Measurements from ENCODE around the gene PSMD1. TPM values are rescaled to one million over a fixed set of nuclear protein-coding genes. Genes with fewer than 3 reads are reported as not detected.
A peak's percentile ranks its signal among the peaks of the same experiment; 100 is the strongest.

PSMD1 gene
- total RNA-seq, 2 donors from 2014 or later: 74.1 to 114 TPM

- Histone ChIP-seq H3K27ac (no peak overlapping the region), H3K4me1 (peaks cover 4% of the 10 kb centered on the region), H3K9ac (ENCODE audit: low read depth in 2 of 2, low read length in 2 of 2) (no peak overlapping the region), H3K36me3 (no peaks in the 10 kb centered on the region), H3K4me3 (no peak overlapping the region), H3K27me3 (no peaks in the 10 kb centered on the region), H3K9me3 (no peaks in the 10 kb centered on the region)
- TF ChIP-seq CTCF (IDR thresholded peaks at IDR 0.05): no peak
- DNase-seq: peak; percentile 76
- intact Hi-C loops (cut with DNase I): no loop called here
These were observed 16.8 kb upstream of the PSMD1 start for GRCh38 chr2:231039821-231040364.

DNA sequence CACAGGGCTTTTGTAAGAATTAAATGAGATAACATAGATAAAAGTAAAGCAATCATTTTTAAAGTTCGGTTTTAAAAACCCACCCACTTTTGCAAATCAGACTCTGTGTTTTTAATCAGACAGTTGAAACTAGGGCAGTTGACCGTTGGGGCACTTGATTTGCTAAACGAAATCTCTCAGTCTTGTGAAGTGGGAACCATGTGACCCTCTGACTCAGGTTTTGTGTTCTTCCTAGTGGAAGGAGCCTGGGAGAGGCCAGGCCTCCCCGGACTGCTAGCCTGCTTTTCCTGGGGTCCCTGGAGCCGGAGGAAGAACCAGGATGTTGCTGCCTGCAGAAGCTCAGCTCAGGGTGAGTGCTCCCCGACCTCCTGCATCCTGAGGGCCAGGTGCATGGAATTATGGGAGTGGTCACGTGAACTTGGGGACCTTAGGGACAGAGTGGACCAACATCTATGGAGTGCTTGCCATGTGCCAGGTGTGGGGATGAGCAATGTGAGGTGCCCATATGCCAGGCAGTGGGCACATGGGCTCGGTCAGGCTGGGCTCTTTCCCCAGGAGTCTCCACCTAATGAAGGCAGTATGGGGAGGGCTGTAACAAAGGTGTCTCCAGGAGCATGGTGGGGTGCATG lies 15.5 kb upstream of the PSMD1 start:
- Histone ChIP-seq H3K9me3 (no peaks in the 10 kb centered on the region), H3K9ac (ENCODE audit: low read depth in 2 of 2, low read length in 2 of 2) (no peak overlapping the region), H3K4me3 (no peak overlapping the region), H3K27ac (no peak overlapping the region), H3K36me3 (no peaks in the 10 kb centered on the region), H3K27me3 (no peaks in the 10 kb centered on the region), H3K4me1 (peaks cover 4% of the 10 kb centered on the region)
- no peak for DNase-seq
- TF ChIP-seq CTCF (IDR thresholded peaks at IDR 0.05): no peak
- intact Hi-C loops (cut with DNase I): no loop called here

DNA sequence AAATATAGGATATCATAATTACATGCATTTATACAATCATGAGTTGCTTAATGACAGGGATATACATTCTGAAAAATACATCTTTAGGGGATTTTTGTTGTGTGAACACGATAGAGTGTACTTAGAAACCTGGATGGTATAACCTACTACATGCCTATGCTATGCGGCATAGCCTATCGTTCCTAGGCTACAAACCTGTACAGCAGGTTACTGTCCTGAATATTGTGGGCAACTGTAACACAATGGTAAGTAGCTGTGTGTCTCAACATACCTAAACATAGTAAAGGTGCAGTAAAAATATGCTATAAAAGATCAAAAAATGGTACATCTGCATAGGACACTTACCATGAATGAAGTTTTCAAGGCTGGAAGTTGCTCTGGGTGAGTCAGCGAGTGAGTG lies 12.9 kb upstream of the PSMD1 start:
- peaks cover 4% of the 10 kb centered on the region for H3K4me1 ChIP-seq
- TF ChIP-seq CTCF (IDR thresholded peaks at IDR 0.05): no peak
- no peak overlapping the region for H3K4me3 ChIP-seq
- no peak overlapping the region for H3K27ac ChIP-seq
- H3K27me3 ChIP-seq: no peaks in the 10 kb centered on the region
- H3K36me3 ChIP-seq: peaks cover 3% of the 10 kb centered on the region
- DNase-seq: no peak
- intact Hi-C loops (cut with DNase I): no loop called here
- no peaks in the 10 kb centered on the region for H3K9me3 ChIP-seq
- no peak overlapping the region for H3K9ac ChIP-seq (ENCODE audit: low read depth in 2 of 2, low read length in 2 of 2)

GRCh38 chr2:231046916-231047273 lies 9.8 kb upstream of the PSMD1 start:
- H3K9ac ChIP-seq (ENCODE audit: low read depth in 2 of 2, low read length in 2 of 2): no peak overlapping the region

DNA sequence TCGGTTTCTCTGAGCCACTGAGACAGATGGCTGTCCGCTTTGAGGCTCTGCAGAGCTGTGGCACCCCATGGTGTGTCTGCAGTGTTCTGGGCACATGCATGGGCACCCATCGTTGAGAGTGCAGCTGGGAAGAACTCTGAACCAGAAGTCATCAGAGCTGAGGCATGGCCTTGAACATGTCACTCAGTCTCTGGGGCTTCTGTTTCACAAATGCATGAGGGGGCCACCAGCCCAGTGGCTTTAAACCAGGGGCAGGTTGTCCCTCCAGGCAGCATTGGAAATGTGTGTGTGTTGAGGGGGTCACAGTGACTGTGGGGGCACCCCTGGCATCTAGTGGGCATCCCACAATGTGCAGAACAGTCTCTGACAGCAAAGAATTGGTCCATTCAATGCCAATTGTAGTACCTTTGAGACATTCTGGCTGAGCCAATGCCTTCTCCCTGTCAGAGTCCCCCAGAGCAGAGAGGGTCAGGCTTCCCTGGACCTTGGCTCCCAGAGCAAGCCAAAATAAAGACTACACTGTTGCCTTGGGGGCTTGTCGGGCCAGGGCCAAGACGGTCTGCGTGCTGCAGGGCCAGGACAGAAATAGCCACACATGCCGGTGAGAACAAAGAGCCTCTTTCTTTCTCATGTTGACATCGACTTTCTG lies 9.3 kb upstream of the PSMD1 start:
- H3K27me3 ChIP-seq: no peaks in the 10 kb centered on the region
- peaks cover 3% of the 10 kb centered on the region for H3K36me3 ChIP-seq
- no peaks in the 10 kb centered on the region for H3K9me3 ChIP-seq
- no peak for DNase-seq
- peaks cover 21% of the 10 kb centered on the region for H3K4me1 ChIP-seq
- TF ChIP-seq CTCF (IDR thresholded peaks at IDR 0.05): no peak
- intact Hi-C loops (cut with DNase I): no loop called here
- no peak overlapping the region for H3K4me3 ChIP-seq
- no peak overlapping the region for H3K27ac ChIP-seq
- no peak overlapping the region for H3K9ac ChIP-seq (ENCODE audit: low read depth in 2 of 2, low read length in 2 of 2)

More at GRCh38 chr2:231046916-231047273, 9.8 kb upstream of the PSMD1 start:
- no peak for DNase-seq
- no peak for TF ChIP-seq CTCF (IDR thresholded peaks at IDR 0.05)
- Histone ChIP-seq H3K4me1 (peaks cover 16% of the 10 kb centered on the region), H3K36me3 (peaks cover 3% of the 10 kb centered on the region), H3K27ac (no peak overlapping the region), H3K9me3 (no peaks in the 10 kb centered on the region), H3K4me3 (no peak overlapping the region), H3K27me3 (no peaks in the 10 kb centered on the region)
- intact Hi-C loops (cut with DNase I): no loop called here
